Stimulated activated CD4-positive, alpha-beta T cell treated with anti-CD3 and anti-CD28 coated beads, TNF-alpha, amount 100 ng/mL, for 24 hours (primary cell): ENCODE results near the gene P2RY4.
"Not testable (repeated sequence)": the region's sequence is repeated elsewhere in the genome, so short reads cannot be mapped to it uniquely, and the experiment has no call there.

ENCODE experiments used
- DNase-seq, 3 experiments: peaks; one replicate each; pipeline ENCODE4 v3.0.0-alpha.2; 2020; ENCODE audit warnings: low read depth in 3 of 3

Gene P2RY4

DNA sequence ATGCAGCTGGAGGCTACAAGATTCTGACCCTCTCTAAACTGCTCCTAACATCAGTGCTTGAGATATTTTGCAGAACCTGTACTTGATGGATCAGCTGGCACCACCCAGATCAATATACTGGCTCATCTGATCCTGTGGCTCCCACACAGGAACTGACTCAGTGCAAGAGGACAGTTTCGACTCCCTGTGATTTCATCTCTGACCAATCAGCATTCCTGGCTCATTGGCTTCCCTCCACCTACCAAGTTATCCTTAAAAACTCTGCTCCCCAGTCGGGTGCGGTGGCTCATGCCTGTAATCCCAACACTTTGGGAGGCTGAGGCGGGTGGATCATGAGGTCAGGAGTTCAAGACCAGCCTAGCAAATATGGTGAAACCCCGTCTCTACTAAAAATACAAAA, 16.4 kb downstream of the P2RY4 start:
- not testable (repeated sequence) for DNase-seq

GRCh38 chrX:70241501-70241900, 18.5 kb downstream of the P2RY4 start:
- DNase-seq = no peak

DNA sequence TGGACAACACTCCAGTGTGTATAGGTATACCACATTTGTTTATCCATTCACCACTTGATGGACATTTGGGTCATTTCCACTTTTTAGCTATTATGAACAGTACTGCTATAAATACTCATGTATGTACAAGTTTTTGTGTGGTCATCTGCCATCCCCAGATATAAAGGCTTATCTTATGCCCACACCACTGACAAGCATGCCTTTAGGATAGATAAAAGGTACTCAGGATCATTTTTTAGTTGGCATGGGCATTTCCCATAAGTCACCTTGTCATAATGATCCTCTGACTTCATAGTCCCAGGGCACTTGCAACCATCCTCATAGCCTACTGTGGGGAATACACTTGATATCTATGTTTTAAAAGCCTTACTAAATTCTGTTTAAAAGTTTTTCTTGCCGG, 19.3 kb downstream of the P2RY4 start:
- no peak for DNase-seq

GRCh38 chrX:70234355-70234754, 25.6 kb downstream of the P2RY4 start, which contains the start of gene AWAT1:
Gene AWAT1, plus strand, starts transcription at chrX:70234655. Its CDS starts 41 bp downstream, at chrX:70234696.
- DNase-seq = no peak

- DNase-seq = no peak
These were observed 28.3 kb downstream of the P2RY4 start for GRCh38 chrX:70231666-70232065.

DNA sequence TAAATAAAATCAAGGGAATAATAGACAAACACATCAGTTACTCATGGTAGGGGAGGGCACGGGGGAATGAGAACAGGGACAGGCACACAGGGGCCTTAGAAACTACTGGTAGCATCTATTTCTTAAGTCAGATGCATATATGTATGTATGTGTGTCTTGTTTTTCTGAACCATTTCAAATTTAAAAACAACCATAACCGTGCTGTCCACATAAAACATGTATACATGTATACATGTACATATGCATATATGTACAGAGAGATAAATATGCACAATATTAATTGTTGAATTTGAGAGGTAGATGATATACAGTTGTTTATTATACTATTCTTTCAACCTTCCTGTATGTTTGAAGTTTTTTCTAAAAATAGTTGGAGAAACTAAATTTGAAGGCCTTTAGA, 33.3 kb downstream of the P2RY4 start:
- no peak for DNase-seq

GRCh38 chrX:70226048-70226447, 34.0 kb downstream of the P2RY4 start:
- DNase-seq = no peak

DNA sequence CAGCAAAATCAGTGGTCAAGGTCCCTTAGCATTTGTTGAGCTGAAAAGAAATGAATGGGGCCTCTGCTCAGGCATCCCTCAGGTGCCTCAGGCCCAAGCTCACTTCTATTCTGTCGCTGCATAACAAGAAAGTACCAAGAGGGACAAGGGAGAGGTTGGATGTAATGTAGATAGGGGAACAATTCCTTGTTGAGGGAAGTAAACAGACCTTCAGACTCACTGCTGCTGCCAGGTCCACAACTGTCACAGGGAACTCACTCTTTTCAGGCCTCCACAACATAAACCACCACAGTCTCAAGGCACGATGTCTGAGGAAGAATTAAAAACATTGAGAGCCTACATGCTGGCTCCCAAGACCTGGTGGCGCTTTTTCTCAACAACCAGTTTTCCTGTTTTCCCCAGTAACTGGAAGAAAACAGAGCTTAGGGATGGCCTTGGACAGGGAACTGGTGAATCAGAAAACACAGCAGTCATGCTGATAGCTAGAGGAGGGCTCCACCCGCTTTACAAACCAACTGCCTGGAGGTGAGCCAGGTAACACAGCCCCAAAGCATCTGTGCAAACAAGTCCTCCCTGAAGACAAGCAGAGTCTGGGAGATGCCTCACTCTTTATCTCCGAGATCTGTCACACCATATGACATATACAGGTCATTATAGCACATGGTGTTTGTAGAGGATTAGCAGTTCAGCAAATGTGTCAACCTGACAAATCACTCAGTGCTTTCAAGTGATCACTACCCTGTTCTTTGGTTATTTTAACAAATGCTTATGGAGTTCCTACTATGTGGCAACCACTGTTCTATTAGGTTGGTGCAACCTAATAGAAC, 39.9 kb downstream of the P2RY4 start:
- DNase-seq = no peak

DNA sequence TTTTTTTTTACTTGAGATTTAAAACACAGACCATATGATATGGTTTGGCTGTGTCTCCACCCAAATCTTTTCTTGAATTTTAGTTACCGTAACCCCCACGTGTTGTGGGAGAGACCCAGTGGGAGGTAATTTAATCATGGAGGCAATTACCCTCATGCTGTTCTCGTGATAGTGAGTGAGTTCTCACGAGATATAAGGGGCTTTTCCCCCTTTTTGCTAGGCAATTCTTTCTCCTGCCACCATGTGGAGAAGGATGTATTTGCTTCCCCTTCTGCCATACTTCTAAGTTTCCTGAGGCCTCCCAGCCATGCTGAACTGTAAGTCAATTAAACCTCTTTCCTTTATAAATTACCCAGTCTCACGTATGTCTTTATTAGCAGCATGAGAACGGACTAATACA, 50.4 kb downstream of the P2RY4 start:
- DNase-seq = not testable (repeated sequence)

- DNase-seq = no peak
These were observed 51.5 kb downstream of the P2RY4 start for GRCh38 chrX:70208479-70208878.
